Fibroblast of skin of right biceps (primary cell): ENCODE data around the gene IL6.
"Not testable (repeated sequence)": the region's sequence is repeated elsewhere in the genome, so short reads cannot be mapped to it uniquely, and the experiment has no call there.

Source experiments
- DNase-seq: peaks from one replicate; pipeline ENCODE4 v3.0.0-alpha.2; 2013

Gene IL6

DNA sequence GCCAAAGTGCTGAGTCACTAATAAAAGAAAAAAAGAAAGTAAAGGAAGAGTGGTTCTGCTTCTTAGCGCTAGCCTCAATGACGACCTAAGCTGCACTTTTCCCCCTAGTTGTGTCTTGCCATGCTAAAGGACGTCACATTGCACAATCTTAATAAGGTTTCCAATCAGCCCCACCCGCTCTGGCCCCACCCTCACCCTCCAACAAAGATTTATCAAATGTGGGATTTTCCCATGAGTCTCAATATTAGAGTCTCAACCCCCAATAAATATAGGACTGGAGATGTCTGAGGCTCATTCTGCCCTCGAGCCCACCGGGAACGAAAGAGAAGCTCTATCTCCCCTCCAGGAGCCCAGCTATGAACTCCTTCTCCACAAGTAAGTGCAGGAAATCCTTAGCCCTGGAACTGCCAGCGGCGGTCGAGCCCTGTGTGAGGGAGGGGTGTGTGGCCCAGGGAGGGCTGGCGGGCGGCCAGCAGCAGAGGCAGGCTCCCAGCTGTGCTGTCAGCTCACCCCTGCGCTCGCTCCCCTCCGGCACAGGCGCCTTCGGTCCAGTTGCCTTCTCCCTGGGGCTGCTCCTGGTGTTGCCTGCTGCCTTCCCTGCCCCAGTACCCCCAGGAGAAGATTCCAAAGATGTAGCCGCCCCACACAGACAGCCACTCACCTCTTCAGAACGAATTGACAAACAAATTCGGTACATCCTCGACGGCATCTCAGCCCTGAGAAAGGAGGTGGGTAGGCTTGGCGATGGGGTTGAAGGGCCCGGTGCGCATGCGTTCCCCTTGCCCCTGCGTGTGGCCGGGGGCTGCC lies at the start of gene IL6:
TSS of gene IL6 (plus strand) at position 294 of the 807 bp plus-strand sequence. CDS start at position 357, 63 bp downstream.
- peak; percentile 94 for DNase-seq

DNA sequence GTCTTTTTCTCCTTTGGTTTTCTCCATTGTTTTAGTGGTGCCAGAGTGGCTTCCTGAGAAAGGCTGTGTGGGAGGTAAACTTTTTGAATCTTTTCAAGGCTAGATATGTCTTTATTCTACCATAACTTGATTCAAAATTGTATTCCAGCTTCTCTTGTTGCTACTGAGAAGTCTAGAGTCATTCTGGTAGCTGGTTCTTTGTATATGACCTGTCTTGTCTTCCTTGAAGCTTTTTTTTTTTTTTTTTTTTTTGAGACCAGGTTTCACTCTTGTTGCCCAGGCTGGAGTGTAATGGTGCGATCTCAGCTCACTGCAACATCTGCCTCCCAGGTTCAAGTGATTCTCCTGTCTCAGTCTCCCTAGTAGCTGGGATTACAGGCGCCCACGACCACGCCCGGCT lies 49.7 kb upstream of the IL6 start:
- not testable (repeated sequence) for DNase-seq

DNA sequence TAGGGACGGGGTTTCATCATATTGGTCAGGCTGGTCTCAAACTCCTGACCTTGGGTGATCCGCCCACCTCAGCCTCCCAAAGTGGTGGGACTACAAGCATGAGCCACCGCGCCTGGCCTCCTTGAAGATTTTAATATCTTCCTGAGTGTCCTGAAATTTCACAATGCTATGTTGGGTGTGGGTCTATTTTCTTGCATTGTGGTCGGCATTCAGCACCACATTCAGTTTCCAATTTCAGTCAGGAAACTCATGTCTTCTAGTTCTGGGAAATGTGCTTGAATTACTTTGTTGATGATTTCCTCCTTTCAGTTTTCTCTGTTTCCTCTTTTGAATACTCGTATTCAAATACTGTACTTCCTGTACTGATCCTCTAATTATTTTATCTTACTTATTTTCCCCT lies 49.3 kb upstream of the IL6 start:
- DNase-seq: no peak

DNA sequence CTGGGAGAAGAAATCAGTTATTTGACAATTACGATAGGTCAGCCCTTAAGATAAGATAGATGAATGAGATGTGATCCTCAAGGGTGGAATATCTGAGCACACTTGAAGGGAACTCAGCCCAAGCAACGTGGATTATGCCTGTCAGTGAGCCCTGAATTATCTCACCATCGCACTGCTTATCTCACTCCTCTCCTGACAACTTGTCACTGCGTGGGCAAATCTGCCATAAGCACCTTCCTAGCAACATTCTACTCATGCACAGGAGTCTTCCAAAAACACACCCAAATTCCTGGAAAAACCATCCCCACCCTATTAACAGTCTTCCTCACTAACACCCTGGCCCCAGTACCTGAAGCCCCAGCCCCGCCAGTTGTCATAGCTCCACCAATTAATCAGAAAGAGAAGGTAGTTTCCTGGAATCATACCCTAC lies 46.5 kb upstream of the IL6 start:
- no peak for DNase-seq

DNA sequence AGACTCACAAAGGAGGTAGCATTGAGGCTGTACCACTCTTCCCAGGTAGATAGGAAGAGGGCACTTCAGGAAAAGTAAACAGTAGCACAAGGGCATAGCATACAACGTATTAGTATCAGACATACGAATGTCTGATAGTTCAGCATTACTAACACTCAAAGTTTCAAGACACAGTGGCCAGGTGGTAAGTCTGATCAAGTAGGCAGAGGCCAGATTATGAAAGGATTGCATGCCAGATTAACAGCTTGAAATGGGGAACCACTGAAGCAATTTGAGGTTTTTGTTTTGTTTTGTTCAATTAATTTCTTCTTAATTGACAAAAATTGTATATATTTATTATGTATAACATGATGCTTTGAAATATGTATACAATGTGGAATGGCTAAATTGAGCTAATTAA lies 45.7 kb upstream of the IL6 start:
- no peak for DNase-seq

DNA sequence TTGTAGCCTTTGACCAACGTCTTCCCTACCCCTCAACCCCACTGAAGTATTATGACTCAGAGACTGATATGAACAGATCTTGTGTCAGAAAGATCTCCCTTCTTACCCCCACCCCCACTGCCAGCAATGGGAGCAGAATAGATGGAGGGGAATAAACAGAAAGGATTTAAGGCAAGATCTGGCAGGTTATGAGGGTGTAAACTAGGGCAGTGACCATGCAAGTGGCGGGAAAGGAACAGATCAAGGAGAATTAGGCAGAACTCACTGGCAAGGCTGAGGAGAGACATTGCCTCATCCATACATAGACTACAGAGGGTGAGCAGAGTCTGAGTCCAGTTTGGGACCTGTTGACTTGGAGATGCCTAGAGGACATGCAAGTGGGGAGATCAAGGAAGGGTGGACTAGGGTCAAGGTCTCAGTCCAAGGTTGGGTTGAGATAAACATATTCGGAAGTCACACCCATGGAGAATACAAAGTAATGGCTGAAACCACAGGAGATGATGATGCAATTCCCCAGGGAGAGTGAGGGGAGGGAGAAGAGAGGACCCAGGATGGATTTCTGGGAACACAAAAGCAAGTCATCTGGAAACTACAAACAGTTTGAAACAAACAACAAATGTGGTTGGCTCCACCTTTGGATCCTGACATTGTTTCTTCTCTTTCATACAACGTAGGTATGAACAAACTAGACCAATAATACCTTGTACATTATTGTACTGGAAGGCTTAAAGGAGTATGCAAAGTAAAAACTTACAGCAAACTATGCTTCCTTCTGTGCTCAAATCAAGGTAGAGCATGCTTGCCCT lies 44.9 kb upstream of the IL6 start:
- no peak for DNase-seq

DNA sequence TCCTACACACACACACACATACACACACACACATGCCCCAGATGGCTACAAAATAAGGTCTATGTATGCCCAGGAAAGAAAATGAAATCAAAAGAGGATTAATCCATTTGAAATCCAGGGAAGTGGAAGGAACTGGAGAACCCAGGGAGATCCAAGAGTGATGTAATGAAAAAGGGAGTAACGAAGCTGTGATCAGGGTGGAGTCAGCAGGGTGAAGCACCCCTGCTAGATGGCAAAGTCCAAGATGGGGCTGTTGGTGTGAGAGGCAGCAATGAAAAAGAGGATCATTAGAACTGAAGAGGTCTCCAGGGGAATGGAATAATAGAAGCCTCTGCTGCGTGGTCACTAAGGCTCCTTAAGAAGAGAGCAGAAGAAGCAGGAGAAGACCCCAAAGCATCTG lies 43.6 kb upstream of the IL6 start:
- DNase-seq: no peak

DNA sequence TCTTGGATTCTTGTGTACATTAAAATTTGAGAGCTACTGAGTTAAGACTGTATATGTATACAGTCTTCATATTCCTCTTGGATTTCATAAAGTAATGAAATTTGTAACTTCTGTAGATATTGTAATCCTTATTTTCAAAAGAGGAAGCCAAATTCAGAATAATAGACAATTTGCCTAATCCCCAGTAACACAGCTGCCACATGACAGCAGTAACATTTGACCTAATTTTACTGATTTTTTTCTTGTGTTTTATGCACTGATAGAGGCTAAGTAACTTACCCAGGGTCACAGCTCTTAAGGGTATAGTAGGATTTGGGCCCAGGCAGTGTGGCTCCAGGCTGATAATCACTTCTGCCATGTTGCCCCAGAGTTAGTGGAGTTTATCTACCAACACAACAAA lies 40.4 kb upstream of the IL6 start:
- DNase-seq: no peak

DNA sequence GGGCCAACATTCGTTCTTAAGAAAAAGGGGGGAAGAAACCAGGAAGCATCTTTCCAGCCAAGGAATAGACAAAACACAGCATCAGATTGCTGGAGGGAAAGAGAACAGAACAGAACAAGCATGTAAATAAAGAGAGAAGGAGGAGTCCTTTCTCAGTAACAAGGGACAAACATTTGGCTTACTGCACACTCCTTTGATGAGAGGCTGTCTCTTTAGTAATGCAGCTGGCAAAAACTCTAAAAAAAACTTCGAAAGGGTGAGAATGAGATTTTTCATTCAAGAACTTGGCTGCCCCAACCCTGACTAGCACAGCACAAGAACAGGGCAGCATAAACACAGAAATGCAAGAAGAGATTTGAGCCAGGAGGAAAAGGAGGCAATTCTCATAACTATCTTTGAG lies 38.9 kb upstream of the IL6 start:
- DNase-seq: no peak

DNA sequence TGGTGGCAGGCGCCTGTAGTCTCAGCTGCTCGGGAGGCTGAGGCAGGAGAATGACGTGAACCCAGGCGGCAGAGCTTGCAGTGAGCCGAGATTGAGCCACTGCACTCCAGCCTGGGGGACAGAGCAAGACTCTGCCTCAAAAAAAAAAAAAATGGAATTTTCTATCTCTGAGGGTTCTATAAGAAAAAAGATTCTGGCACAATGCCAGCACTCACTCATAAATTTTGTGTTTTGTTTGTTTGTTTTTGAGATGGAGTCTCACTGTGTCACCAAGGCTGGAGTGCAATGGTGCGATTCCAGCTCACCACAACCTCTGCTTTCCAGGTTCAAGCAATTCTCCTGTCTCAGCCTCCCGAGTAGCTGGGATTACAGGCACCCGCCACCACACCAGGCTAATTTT lies 38.1 kb upstream of the IL6 start:
- DNase-seq: not testable (repeated sequence)

DNA sequence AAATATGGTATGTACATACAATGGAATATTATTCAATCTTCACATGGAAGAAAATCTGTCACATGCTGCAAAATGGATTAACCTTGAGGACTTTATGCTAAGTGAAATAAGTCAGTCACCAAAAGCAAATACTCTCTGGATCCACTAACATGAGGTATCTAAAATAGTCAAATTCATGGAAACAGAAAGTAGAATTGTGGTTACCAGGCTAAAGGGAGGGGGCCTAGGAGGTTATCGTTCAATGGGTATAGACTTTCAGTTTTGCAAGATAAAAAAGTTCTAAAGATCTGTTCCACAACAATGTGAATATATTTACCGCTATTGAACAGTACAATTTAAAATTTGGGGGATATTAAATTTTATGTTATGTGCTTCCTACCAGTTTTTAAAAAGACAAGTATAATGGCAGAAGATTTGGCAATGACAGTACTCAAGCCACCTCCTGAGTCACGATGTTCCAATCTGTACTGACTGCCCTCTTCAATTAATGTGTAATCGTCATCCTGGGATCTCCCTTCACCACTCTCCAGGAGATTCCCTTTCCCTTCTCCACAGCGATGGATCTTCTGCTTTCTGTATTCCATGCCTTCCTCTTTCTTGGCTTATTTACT lies 32.3 kb upstream of the IL6 start:
- DNase-seq: no peak

DNA sequence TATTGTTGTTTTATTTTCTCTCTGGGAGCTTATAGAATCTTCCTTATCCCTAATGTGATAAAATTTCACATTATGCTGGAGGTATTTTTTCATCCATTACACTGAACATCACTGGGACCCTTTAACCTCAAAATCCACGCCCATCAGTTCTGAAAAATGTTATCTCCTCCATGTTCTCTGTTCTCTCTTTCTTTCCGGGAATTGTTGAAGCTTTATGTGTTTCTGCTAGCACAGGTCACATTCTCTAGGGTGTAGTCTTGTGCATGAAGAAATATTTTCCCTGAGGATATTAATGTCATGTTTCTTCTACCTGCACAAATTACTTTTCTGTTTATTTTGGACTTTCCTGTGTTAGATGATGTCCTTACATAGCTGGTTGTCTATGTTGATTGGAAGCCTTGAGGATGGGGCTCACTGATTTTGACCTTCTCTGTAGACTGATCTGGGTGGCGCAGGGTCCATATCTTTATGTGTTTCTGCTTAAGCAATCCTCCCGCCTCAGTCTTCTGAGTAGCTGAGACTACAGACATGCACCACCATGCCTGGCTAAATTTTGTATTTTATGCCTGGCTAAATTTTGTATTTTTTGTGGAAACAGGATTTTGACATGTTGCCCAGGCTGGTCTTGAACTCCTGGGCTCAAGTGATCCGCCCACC lies 31.4 kb upstream of the IL6 start:
- no peak for DNase-seq

DNA sequence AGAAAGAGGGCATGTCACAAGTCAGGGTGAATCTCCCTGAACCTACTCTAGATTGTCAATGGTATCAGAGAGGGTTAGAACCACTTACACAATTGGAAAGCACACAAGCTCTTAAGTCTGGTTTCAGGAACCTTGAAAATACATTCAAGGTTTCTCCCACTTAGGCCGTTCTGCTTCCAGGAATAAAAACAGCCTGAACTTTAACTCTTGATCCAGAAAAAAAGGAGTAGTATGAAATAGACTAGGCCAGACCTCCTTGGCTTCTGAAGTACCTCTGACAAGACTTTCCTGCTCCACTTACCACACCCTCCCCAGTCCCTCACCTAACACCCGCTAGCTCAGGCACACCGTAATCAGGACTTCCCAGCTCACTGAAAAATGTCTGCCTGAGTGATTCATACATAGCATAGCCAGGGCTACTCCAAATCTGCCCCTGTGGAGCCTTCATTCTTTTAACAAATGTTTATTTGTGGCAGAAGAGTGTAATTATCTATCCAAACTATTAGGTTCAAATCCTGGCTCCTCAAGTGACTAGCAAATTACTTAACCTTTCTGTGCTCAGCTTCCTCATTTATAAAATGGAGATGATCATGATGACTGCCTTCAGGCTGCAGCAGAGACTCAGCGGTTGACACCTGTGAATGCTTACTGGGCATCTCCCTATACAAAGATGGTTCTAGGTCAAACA lies 30.3 kb upstream of the IL6 start:
- DNase-seq: peak; percentile 36

DNA sequence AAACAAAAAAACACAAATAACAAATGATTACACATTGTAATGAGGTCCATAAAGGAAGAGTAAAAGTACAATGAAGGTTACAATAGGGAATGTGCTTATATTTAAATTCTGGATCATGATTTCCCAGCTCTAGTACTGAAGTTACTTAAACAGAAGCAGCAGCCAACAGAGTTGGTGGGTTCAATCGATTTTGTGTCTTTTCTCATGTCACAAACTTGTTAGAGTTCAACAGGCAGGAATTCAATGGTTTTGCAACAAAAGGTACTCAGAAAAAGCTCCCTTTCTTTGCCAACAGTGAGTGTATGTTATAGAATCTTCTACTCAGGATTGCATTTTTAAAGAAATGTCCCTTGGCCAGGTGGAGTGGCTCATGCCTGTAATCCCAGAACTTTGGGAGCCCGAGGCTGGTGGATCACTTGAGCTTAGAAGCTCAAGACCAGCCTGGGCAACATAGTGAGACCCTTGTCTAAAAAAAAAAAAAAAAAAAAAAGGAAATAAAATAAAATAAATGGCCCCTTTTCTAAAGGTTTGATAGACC lies 29.6 kb upstream of the IL6 start:
- no peak for DNase-seq

DNA sequence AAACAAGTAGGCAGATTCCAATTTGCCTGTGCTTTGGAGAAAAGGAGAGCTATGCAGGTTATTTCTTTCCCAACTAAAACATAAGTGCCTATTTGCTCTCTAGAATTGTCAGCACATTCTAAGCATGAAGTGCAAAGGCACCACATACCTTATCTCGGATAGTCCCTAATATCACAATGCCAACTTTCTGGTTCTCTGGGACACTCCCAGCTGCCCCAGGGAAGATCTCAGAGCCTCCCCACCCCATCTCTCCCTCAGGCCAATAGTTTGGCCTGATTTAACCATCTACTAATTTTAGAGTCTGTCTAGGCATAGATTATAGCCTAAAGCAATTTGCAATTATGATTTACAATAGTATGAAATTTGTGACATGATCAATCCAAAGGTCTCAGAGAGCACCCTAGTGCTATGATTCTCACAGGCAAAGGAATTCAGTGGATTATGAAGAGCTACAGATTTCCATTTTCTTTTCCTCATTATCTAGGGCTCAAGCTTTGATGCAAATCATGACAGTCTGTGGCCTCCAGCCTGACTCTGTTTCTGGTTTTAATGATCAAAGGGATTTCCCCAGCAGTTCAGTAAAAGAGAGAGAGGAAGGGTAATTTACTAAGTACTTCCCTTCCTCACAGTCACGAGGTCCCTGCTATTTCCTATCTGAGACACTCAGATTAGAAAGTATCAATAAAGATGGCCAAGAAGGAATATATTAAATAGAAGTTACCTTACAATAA lies 29.0 kb upstream of the IL6 start:
- no peak for DNase-seq

DNA sequence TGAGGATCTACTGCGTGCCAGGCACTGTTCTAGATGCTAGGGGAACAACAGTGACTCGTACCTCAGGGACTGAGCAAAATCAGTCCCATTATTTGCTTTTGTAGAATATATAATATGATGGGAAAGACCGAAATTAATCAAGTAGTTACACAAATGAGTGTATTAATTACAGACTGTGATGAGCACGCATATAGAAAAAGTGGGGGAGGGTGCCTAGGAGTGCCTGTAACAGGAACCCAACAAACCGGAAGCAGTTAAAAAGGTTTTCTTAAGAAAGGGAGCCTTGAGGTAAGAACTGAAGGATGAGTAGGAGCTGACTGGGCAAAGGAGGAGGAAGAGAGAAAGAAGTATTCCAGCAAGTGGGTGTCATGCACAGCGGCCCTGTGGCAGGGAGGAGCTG lies 28.2 kb upstream of the IL6 start:
- DNase-seq: no peak

DNA sequence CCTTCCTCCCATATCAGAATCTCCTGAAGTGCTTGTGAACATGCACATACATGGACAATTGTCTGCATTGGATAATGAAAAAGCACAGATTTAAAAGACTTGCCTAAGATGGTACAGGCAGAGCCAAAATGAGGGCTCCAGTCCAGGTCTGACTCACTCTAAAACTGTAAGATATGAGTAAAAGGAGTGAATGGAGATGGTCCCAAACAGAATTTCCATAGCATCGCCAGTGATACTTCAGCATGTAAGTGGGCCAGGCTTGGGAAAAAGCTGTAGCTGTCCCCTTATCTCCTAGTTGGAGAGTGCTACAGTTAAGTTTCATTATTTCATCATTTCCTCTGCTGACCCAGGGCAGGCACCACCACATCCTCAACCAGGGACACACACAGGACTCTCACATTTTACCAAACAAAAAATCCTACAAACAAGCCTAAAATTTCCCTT lies 26.4 kb upstream of the IL6 start:
- DNase-seq: peak; percentile 51

DNA sequence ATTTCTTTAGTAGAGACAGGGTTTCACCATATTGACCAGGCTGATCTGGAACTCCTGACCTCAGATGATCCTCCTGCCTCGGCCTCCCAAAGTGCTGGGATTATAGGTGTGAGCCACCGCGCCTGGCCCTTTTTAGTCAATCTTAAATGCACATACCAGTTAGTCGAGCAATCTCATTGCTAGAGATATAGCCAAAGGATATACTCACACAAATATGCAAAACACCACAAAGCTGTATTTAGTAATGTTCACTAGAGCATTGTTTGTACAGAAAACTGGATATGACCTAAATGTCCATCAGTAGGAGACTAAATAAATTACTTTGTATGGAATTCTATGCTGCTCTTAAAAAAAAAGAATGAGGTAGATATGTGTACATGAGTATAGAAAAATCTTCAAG lies 24.5 kb upstream of the IL6 start:
- peak; percentile 51 for DNase-seq

DNA sequence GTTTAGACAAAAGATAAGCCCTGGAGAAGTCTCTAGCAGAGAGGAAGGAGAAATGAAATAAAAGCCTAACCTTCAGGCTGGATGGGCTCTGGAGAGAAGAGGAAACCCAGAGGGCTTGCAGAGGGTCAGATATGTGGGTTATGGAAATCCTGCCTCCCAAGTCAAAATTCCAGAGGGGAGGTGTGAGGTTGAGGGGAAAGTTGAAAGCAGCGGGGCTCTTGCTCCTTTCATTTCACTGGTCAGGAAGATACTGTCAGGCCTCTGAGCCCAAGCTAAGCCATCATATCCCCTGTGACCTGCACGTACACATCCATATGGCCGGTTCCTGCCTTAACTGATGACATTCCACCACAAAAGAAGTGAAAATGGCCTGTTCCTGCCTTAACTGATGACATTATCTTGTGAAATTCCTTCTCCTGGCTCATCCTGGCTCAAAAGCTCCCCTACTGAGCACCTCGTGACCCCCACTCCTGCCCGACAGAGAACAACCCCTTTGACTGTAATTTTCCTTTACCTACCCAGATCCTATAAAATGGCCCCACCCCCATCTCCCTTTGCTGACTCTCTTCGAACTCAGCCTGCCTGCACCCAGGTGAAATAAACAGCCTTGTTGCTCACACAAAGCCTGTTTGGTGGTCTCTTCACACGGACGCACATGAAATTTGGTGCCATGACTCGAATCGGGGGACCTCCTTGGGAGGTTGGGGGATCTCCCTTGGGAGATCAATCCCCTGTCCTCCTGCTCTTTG lies 23.7 kb upstream of the IL6 start:
- not testable (repeated sequence) for DNase-seq

DNA sequence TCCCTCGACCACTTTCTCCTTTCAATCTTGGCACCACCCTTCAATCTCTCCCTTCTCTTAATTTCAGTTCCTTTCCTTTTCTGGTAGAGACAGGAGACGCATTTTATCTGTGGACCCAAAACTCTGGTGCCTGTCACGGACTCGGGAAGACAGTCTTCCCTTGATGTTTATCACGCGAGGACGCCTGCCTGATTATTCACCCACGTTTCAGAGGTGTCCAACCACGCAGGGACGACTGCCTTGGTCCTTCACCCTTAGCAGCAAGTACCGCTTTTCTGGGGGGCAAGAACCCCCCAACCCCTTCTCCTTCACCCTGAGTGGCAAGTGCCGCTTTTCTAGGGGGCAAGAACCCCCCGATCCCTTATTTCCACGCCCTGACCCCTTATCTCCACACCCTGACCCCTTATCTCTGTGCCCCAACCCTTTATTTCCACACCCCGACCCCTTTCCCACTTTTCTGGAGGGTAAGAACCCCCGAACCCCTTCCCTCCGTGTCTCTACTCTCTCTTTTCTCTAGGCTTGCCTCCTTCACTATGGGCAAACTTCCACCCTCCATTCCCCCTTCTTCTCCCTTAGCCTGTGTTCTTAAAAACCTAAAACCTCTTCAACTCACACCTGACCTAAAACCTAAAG lies 22.9 kb upstream of the IL6 start:
- not testable (repeated sequence) for DNase-seq
